Measurements from ENCODE around the gene RSAD2. TPM values are rescaled to one million over a fixed set of nuclear protein-coding genes. Genes with fewer than 3 reads are reported as not detected.

RSAD2 gene
- total and polyA plus RNA-seq, 9 of the 15 experiments (the other 6 are each of a cell fraction or from before 2014, with no cell fraction given) = 0.15 to 1.4 (median 0.28) TPM

DNA sequence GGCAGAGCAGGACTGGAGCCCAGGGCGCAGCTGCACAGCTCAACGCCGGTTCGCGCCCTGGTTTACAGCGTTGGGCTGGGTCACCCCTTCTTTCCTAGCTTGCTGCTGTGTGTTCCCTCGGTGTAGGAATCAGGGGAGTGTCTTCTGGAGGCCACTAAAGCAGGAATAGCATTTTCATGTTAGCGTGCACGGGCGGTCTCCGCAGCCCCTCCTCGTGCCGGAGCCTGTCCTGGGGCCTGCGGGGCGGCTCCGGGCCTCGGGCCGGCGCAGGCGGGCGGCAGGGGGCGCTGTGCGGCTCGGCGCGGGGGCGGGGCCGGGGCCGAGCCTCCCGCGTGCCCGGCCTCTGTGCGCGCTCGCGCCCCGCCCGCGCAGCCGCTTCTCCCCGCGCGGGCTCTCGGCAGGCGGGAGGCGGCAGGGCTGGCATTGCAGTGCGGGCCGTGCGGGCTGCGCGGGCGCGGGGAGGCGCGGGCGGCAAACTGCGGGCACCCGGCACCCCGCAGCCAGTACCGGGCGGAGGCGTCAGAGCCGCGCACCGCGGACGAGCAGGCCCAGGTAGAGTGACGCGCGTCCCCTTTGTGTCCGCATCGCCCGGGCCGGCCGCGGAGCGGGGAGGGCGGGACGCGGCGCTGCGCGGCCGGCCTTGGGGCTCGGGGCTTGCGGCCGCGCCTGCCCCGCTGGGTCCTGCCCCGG is 39.6 kb downstream of the RSAD2 start, which contains the start of gene RNF144A (continued):
- TF ChIP-seq, protein P1, sequence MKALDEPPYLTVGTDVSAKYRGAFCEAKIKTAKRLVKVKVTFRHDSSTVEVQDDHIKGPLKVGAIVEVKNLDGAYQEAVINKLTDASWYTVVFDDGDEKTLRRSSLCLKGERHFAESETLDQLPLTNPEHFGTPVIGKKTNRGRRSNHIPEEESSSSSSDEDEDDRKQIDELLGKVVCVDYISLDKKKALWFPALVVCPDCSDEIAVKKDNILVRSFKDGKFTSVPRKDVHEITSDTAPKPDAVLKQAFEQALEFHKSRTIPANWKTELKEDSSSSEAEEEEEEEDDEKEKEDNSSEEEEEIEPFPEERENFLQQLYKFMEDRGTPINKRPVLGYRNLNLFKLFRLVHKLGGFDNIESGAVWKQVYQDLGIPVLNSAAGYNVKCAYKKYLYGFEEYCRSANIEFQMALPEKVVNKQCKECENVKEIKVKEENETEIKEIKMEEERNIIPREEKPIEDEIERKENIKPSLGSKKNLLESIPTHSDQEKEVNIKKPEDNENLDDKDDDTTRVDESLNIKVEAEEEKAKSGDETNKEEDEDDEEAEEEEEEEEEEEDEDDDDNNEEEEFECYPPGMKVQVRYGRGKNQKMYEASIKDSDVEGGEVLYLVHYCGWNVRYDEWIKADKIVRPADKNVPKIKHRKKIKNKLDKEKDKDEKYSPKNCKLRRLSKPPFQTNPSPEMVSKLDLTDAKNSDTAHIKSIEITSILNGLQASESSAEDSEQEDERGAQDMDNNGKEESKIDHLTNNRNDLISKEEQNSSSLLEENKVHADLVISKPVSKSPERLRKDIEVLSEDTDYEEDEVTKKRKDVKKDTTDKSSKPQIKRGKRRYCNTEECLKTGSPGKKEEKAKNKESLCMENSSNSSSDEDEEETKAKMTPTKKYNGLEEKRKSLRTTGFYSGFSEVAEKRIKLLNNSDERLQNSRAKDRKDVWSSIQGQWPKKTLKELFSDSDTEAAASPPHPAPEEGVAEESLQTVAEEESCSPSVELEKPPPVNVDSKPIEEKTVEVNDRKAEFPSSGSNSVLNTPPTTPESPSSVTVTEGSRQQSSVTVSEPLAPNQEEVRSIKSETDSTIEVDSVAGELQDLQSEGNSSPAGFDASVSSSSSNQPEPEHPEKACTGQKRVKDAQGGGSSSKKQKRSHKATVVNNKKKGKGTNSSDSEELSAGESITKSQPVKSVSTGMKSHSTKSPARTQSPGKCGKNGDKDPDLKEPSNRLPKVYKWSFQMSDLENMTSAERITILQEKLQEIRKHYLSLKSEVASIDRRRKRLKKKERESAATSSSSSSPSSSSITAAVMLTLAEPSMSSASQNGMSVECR (CRISPR knock-in tag; IDR thresholded peaks at IDR 0.05) = peak; percentile 31
- no peak for TF ChIP-seq FOXK1 (CRISPR knock-in tag; IDR thresholded peaks at IDR 0.05; ENCODE audit: borderline replicate concordance)
- TF ChIP-seq ZNF444 (CRISPR knock-in tag; IDR thresholded peaks at IDR 0.05) = no peak
- TF ChIP-seq ZNF75A (CRISPR knock-in tag; IDR thresholded peaks at IDR 0.05) = no peak
- TF ChIP-seq, protein P2, sequence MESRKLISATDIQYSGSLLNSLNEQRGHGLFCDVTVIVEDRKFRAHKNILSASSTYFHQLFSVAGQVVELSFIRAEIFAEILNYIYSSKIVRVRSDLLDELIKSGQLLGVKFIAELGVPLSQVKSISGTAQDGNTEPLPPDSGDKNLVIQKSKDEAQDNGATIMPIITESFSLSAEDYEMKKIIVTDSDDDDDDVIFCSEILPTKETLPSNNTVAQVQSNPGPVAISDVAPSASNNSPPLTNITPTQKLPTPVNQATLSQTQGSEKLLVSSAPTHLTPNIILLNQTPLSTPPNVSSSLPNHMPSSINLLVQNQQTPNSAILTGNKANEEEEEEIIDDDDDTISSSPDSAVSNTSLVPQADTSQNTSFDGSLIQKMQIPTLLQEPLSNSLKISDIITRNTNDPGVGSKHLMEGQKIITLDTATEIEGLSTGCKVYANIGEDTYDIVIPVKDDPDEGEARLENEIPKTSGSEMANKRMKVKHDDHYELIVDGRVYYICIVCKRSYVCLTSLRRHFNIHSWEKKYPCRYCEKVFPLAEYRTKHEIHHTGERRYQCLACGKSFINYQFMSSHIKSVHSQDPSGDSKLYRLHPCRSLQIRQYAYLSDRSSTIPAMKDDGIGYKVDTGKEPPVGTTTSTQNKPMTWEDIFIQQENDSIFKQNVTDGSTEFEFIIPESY (CRISPR knock-in tag; IDR thresholded peaks at IDR 0.05) = peak; percentile 96
- TF ChIP-seq SMAD2 (IDR thresholded peaks at IDR 0.05; ENCODE audit: low read depth, low read length) = no peak
- no peak for TF ChIP-seq HOXB6 (CRISPR knock-in tag; IDR thresholded peaks at IDR 0.05; ENCODE audit: borderline replicate concordance)
- TF ChIP-seq, protein P3, sequence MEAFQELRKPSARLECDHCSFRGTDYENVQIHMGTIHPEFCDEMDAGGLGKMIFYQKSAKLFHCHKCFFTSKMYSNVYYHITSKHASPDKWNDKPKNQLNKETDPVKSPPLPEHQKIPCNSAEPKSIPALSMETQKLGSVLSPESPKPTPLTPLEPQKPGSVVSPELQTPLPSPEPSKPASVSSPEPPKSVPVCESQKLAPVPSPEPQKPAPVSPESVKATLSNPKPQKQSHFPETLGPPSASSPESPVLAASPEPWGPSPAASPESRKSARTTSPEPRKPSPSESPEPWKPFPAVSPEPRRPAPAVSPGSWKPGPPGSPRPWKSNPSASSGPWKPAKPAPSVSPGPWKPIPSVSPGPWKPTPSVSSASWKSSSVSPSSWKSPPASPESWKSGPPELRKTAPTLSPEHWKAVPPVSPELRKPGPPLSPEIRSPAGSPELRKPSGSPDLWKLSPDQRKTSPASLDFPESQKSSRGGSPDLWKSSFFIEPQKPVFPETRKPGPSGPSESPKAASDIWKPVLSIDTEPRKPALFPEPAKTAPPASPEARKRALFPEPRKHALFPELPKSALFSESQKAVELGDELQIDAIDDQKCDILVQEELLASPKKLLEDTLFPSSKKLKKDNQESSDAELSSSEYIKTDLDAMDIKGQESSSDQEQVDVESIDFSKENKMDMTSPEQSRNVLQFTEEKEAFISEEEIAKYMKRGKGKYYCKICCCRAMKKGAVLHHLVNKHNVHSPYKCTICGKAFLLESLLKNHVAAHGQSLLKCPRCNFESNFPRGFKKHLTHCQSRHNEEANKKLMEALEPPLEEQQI (IDR thresholded peaks at IDR 0.05) = no peak
- no peak for TF ChIP-seq ERF (CRISPR knock-in tag; IDR thresholded peaks at IDR 0.05)
- TF ChIP-seq, protein P4, sequence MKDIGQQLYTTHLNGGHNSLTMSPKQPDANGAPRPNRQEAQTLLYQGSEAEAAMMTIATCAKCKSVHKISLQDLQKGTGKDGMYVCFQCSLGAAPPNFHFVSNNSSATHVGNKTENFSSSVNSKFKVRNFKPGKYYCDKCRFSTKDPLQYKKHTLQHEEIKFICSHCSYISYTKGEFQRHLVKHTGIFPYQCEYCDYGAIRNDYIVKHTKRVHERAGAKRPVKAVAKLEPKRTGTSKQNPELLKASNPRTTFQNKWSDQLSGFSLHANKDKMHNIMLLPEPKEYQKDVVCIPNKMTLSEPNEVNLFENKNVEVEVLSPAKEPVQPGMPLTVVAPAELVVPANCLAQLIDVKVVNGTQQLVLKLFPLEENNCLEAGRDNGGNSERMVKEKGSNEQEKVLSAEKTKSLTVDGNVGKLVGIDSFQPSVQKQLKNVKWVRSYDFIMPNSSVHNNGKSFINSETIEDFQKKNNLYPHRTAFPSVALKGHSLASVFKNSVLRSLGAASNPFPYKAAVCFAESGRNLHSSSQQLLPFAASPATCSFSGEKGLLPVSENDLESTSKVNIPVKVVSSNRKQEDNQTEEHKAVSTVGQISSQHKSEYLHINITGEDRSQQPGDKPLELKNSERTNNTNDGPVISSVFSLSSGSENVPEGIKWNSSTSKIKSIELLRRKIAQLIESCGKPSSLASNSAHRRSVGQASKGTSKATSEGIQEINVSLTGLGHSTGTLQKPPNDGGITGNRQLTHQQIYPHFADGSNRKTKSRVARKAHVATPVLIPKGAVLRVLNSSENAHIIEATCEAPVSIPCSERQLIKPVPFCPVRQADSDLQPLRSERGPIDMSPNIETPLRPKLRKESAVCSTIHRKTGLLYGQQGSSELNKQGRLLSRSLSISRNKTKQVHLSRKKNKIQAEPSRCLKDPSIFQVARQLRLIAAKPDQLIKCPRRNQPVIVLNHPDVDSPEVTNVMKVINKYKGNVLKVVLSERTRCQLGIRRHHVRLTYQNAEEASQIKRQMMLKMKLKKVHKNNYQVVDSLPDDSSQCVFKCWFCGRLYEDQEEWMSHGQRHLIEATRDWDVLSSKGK (CRISPR knock-in tag; IDR thresholded peaks at IDR 0.05) = no peak
- no peak for TF ChIP-seq ARID2 (IDR thresholded peaks at IDR 0.05)
